Activated CD4-positive, alpha-beta T cell treated with anti-CD3 and anti-CD28 coated beads, Interleukin-10, Interleukin-2, amounts not matched to agents 100 ng/mL and 50 ng/mL, durations not matched to agents 16 hours and 8 hours (primary cell): ENCODE data around the gene RFX2.
"Not testable (repeated sequence)": the region's sequence is repeated elsewhere in the genome, so short reads cannot be mapped to it uniquely, and the experiment has no call there.

Experiments
- DNase-seq: peaks from one replicate; pipeline ENCODE4 v3.0.0-alpha.2; 2020

RFX2 gene

GRCh38 chr19:5964816-5965565, 145.3 kb downstream of the RFX2 start:
- no peak for DNase-seq

- DNase-seq = no peak
These were observed 146.4 kb downstream of the RFX2 start for GRCh38 chr19:5963855-5964254.

GRCh38 chr19:5963259-5963658, 147.0 kb downstream of the RFX2 start:
- not testable (repeated sequence) for DNase-seq

- DNase-seq = peak; percentile 76
These were observed 148.0 kb downstream of the RFX2 start for GRCh38 chr19:5961969-5962945.

GRCh38 chr19:5961641-5961968, 148.7 kb downstream of the RFX2 start:
- DNase-seq = peak; percentile 42

GRCh38 chr19:5960005-5961001, 150.0 kb downstream of the RFX2 start:
- no peak for DNase-seq

GRCh38 chr19:5959260-5960004, 150.9 kb downstream of the RFX2 start:
- DNase-seq = no peak

GRCh38 chr19:5958851-5959122, 151.5 kb downstream of the RFX2 start:
- no peak for DNase-seq

GRCh38 chr19:5958074-5958850, 152.0 kb downstream of the RFX2 start:
- no peak for DNase-seq

- no peak for DNase-seq
These were observed 153.1 kb downstream of the RFX2 start for GRCh38 chr19:5957170-5957569.

- no peak for DNase-seq
These were observed 153.6 kb downstream of the RFX2 start for GRCh38 chr19:5956728-5957127.

GRCh38 chr19:5956323-5956722, 154.0 kb downstream of the RFX2 start:
- DNase-seq = no peak

- no peak for DNase-seq
These were observed 154.7 kb downstream of the RFX2 start for GRCh38 chr19:5955636-5955935.

- DNase-seq = no peak
These were observed 156.0 kb downstream of the RFX2 start for GRCh38 chr19:5954293-5954692.

- peak; percentile 62 for DNase-seq
These were observed 156.6 kb downstream of the RFX2 start for GRCh38 chr19:5953680-5954213.

GRCh38 chr19:5953030-5953589, 157.2 kb downstream of the RFX2 start:
- peak; percentile 57 for DNase-seq

GRCh38 chr19:5952193-5953029, 157.9 kb downstream of the RFX2 start:
- DNase-seq = no peak

- DNase-seq = no peak
These were observed 158.9 kb downstream of the RFX2 start for GRCh38 chr19:5951338-5951861.

- no peak for DNase-seq
These were observed 159.6 kb downstream of the RFX2 start for GRCh38 chr19:5950741-5951140.

- DNase-seq = peak; percentile 62
These were observed 160.5 kb downstream of the RFX2 start for GRCh38 chr19:5949792-5950305.
